COLO668 (cell line): Measurements from ENCODE around the gene PARD6B.
"Not testable (repeated sequence)": the region's sequence is repeated elsewhere in the genome, so short reads cannot be mapped to it uniquely, and the experiment has no call there.

Experiments
- DNase-seq: peaks from one replicate; lab custom pipeline; 2025; ENCODE audit not compliant: unreplicated experiment; lab: John Stamatoyannopoulos, UW

PARD6B gene

DNA sequence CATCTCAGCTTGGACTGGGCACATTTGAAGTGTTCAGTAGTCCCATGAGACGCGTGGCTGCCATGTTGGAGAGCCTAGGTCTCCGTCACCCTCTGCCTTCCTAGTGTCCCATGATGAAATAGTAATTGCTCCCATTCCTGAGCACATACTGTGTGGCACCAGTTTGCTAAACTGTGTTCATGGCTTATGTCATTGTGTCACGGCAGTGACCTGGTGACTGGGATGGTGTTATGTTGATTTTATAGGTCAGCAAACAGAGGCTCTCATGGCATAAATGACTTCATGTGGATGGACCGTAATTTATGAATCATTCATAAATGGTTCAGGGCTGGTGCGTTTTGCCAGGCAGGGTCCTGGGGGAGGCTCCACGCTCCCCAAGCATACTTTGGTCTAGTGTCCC lies 67.3 kb downstream of the PARD6B start:
- peak; percentile 10 for DNase-seq

DNA sequence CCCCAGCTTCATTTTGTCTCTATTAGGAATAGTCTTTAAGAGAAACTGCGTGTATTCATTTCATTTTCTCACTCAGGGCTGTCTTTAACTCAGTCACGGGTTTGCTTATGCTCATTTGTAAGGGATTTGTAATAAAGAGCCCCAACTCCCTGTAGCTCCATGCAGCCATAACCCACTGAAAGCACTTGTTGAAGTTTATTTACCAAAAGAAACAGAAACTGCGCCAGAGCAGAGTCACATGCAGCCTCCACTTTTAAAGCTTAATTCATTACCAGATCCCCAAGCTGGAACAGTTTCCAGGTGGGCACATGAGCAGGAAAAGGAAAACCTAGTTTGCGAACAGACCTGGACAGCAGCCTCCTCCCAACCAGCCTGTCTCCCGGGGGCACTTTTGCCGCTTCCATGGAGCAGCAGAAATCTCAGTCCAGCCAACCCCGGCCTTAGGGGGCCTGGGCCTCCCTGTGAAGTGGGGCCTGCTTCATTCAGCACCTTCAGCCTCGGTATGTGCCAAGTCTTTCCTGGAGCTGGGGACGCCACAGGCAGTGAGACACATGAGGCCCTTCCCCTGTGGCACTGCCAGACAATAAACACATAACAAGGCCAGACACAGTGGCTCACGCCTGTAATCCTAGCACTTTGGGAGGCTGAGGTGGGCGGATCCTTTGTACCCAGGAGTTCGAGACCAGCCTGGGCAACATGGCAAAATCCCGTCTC lies 68.0 kb downstream of the PARD6B start:
- no peak for DNase-seq

DNA sequence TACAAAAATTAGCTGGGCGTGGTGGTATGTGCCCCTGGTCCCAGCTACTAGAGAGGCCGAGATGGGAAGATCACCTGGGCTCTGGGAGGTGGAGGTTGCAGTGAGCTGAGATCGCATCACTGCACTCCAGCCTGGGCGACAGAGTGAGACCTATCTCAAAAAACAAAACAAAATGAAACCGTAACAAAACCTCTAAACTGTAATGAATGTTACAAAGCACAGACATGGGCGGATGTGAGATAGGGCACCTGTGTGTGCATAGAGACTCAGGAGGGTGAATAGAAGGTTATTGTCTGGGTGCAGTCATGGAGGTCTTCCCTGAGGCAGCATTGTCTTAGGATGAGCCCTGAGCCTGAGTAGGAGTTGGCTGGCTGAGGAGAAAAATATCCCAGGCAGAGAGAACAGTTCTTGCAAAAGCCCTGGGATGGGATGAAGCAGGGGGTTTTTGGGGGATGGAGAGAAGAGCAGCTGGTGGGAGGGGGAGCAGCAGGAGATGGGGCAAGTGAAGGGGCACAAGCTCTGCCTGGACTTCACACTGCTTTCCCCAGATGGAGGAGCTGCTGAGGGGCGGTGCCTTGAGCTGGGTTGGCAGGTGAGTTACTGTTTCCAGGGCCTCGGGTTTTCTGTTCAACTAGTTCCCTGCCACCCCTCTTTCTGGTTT lies 68.6 kb downstream of the PARD6B start:
- DNase-seq = no peak

DNA sequence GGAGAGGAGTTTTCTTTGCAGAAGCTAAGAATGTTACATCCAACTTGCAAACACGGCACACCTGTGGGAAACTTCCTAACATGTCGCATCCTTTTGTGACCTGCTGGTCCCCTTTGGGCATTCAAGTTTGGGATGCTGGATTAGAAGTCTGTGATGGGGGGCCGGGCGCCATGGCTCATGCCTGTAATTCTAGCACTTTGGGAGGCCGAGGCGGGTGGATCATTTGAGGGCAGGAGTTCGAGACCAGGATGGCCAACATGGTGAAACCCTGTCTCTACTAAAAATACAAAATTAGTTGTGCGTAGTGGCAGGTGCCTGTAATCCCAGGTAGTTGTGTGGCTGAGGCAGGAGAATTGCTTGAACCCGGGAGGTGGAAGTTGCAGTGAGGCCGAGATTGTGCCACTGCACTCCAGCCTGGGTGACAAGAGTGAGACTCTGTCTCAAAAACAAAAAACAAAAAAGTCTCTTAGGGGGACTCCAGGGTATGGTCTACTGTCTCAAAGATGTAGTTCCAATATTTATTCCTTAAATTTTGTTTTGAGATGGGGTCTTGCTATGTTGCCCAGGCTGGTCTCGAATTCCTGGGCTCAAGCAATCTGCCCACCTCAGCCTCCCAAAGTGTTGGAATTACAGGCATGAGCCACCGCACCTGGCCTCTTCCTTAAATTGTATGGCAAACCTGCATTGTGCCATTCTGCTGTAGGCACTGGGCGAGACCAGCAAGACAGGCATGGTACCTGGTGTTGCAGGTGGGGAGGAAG lies 69.8 kb downstream of the PARD6B start:
- DNase-seq = not testable (repeated sequence)

DNA sequence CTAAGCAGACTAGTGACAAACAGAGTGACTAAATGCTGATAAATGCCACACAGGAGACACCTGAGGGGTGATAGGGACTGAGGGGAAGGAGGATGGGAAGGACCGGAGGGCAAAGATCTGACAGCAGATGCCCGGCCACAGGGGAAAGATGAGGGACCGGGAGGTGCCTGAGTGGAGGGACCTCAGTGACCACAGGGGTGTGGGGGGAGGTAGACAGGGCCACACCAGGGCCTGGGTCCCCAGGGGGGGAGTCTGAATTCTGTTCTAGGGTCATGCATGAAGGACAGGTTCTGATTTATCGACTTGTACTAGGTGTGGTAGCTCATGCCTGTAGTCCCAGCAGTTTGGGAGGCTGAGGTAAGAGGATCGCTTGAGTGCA lies 70.4 kb downstream of the PARD6B start:
- DNase-seq = no peak

DNA sequence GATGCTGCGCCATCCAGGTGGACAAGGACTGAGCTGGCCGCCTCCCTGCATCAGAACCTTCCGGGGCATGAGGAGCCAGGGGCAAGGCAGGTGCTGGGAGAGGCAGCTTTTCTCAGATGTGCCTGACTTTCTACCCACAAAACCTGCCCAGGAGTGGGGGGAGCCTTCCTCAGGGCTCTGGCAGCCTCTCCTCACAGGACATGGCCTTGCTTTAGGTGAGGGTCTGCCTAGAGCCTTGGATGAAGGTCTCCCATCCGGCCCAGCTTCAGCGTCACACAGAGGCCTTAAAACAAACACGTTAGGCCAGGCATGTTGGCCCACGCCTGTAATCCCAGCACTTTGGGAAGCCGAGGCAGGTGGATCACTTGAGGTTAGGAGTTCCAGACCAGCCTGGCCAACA lies 70.9 kb downstream of the PARD6B start:
- no peak for DNase-seq

DNA sequence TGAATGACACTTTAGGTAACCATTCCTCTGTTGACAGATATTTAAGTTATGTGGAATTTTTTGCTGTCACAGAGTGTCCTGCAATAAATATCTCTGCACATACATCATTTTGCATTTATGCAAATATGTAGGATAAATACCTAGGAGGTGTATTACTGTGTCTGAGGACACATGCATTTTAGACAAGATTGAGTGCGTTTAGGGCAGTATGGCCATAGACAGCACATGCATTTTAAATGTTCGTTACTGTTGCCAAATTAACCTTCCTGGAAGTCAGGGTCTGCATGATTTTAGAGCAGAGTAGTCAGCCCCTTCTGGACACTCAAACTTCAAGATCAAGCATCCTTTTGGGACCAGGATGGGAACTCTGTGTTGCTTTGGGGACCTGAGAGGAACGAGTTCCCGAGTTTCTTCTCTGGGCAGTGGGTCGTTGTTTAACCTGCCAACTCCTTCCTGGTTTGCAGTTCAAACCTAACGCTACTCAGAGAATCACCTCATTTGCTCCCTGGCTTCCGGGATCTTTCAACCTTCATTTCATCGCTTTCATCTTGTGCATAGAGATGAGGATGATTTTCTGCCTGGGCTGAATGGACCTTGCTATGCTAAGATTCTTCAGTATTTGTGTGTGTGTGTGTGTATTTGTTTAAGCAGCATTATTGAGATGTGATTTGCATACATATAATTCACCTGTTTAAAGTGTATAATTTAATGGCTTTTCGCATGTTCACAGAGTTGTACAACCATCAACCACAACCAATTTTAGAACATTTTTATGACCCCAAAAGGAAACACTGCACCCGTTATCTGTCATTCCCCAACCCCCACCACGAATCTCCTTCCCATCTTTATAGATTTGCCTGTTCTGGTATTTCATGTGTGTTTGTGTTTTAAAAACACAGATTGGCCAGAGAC lies 73.3 kb downstream of the PARD6B start:
- DNase-seq = no peak

DNA sequence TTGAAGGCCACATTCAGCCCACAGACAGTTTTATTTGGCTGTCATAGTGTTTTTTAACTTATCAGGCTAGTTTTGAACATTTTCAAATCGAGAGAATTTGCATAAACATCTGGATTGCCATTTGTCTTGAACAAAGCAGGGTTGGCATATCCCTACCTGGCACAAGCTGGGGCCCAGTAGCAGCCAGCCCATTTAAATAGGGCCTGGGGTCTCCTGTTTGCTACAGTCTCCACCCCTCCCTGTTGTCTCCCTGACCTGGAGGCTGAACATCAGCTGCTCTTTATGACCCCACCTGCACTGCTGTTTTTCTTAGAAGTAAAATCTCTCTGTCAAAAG lies 73.9 kb downstream of the PARD6B start:
- no peak for DNase-seq

DNA sequence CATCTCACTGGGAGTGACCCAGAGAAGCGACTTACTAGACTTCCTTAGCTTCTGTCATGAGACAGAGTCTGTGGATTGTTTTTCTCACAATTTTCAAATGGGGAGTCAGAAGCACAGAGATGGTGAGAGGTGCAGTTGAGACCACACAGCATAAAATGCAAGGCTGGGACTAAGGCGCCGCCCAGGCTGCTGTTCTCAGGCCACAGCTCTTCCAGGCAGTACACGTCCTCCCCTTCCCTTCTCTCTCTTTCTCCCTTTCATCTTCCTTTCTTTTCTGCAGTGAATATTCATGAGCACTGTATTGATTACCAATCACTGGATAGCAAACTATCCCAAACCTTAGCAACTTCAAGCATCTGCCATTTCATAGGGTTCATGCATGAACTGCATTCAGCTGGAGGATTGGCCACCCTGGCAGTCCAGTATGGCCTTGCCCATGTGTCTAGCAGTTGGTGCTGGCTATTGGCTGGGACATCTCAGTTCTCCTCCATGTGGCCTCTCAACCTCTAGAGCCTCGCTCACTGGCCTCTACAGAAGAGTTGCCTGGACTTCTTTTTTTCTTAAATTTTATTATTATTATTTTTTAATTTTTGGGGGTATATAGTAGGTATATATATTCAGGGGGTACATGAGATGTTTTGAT lies 74.9 kb downstream of the PARD6B start:
- no peak for DNase-seq
